Measurements from ENCODE around the gene PLA2G4F. TPM values are rescaled to one million over a fixed set of nuclear protein-coding genes. Genes with fewer than 3 reads are reported as not detected.

Gene PLA2G4F
- total RNA-seq: 0.40 and 0.72 TPM in 2 replicates

GRCh38 chr15:42156243-42156922 is at the start of gene PLA2G4F:
PLA2G4F (minus strand) TSS chr15:42156636; CDS start chr15:42156549, 87 bp downstream.
- no peak for TF ChIP-seq CTCF (conservative IDR thresholded peaks at IDR 0.05; ENCODE audit: low read depth, low read length)
- no peak within 1 kb of the TSS for H3K4me3 ChIP-seq (ENCODE audit: low read depth, low read length)
- no peak for DNase-seq (ENCODE audit: low read depth)

- H3K4me3 ChIP-seq (ENCODE audit: low read depth, low read length): no peak overlapping the region
- DNase-seq (ENCODE audit: low read depth): no peak
- no peak for TF ChIP-seq CTCF (conservative IDR thresholded peaks at IDR 0.05; ENCODE audit: low read depth, low read length)
Observed at GRCh38 chr15:42203891-42204290, 47.5 kb upstream of the PLA2G4F start.

DNA sequence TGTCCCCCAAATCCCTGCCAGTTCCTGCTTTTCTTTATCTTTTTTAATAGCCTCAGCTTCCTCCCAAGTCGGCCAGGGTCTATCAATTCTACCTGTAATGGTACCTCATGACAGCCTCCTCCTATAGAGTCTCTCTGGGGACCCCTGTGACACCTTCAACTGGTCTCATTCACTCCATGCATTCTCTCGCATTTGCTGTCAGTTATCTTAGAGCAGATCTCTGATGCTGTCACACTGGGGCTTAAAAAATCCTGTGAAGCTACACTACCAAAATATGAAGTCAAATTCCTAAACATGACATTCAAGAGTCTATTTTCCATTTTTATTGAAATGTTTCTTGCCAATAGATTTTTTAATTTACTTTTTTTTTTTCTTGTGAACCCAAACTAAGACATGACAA is 46.2 kb upstream of the PLA2G4F start:
- TF ChIP-seq CTCF (conservative IDR thresholded peaks at IDR 0.05; ENCODE audit: low read depth, low read length): no peak
- DNase-seq (ENCODE audit: low read depth): no peak
- H3K4me3 ChIP-seq (ENCODE audit: low read depth, low read length): no peak overlapping the region

DNA sequence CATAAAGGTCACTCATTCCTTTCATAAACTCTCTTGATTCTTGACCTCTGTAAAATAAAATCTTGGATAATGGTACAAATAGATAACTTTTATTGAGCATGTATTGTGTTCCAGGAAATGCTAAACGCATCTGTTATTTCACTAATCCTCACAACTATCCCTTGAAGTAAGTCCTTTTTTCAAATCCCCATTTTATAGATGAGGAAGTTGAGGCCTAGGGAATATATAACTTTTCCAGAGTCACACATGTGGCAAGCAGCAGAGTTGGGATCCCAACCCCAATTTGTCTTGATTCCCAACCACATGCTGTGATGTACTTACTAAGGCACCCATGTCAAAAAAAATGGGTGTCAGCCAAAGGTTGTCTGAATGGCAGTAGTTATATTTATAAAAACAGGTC is 45.4 kb upstream of the PLA2G4F start:
- no peak for TF ChIP-seq CTCF (conservative IDR thresholded peaks at IDR 0.05; ENCODE audit: low read depth, low read length)
- H3K4me3 ChIP-seq (ENCODE audit: low read depth, low read length): no peak overlapping the region
- no peak for DNase-seq (ENCODE audit: low read depth)

- no peak for TF ChIP-seq CTCF (conservative IDR thresholded peaks at IDR 0.05; ENCODE audit: low read depth, low read length)
- DNase-seq (ENCODE audit: low read depth): no peak
- H3K4me3 ChIP-seq (ENCODE audit: low read depth, low read length): no peak overlapping the region
Observed at GRCh38 chr15:42199126-42199525, 42.7 kb upstream of the PLA2G4F start.

DNA sequence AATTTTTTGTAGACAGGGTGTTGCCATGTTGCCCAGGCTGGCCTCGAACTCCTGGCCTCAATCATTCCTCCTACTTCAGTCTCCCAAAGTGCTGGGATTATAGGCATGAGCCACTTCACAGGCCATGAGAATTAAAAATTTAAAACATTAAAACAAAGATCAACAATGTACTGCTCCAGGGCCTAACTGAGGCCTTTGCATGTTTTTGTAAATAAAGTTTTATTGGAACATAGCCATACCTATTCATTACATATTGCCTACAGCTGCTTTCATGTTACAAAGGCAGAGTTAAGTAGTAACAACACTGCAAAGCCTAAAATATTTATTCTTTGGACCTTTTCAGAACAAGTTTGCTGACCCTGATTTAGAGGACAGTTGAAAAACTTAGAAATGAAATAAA is 42.1 kb upstream of the PLA2G4F start:
- H3K4me3 ChIP-seq (ENCODE audit: low read depth, low read length): no peak overlapping the region
- no peak for TF ChIP-seq CTCF (conservative IDR thresholded peaks at IDR 0.05; ENCODE audit: low read depth, low read length)
- no peak for DNase-seq (ENCODE audit: low read depth)

DNA sequence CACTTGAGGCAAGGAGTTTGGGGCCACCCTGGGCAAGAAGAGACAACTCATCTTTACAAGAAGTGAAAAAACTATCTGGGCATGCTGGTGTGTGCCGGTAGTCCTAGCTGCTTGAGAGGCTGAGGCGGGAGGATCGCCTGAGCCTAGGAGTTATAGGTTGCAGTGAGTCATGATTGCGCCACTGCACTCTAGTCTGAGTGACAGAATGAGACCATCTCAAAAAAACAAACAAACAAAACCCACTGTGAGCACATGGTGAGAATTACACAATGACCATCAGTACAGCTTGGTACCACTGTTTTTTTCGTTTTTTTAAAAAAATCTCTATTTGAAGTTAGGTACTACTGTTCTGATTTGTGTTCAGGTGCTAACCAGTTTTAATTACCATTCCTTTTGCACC is 38.1 kb upstream of the PLA2G4F start:
- no peak for TF ChIP-seq CTCF (conservative IDR thresholded peaks at IDR 0.05; ENCODE audit: low read depth, low read length)
- DNase-seq (ENCODE audit: low read depth): no peak
- no peak overlapping the region for H3K4me3 ChIP-seq (ENCODE audit: low read depth, low read length)

Data from epithelial cell of proximal tubule (primary cell).